VCaP (cell line): ENCODE results near the gene OBSL1.

ENCODE experiments used
- H3K27ac ChIP-seq: fragments of 450-650 bp; 2 replicates; pipeline ENCODE4 v1.5.1; 2017
- CTCF ChIP-seq: fragments of 450-650 bp; conservative IDR thresholded peaks from 2 replicates; pipeline ENCODE4 v1.5.1; 2017; ENCODE audit warnings: mild to moderate bottlenecking, moderate library complexity

Gene OBSL1

GRCh38 chr2:219575566-219576504 lies 4.5 kb upstream of the OBSL1 start:
- TF ChIP-seq CTCF: no peak
- no peak overlapping the region for H3K27ac ChIP-seq

GRCh38 chr2:219574484-219575311 lies 3.4 kb upstream of the OBSL1 start:
- no peak for TF ChIP-seq CTCF
- H3K27ac ChIP-seq: no peak overlapping the region

GRCh38 chr2:219573166-219573565 lies 1.8 kb upstream of the OBSL1 start:
- H3K27ac ChIP-seq: no peak overlapping the region
- TF ChIP-seq CTCF: no peak

- no peak for TF ChIP-seq CTCF
- H3K27ac ChIP-seq: peak within 1 kb of the TSS; percentile 89
Measured at GRCh38 chr2:219572237-219573001, 1.1 kb upstream of the OBSL1 start, which contains the start of gene INHA. TSS of gene INHA (plus strand) at chr2:219572310. CDS start at chr2:219572375, 65 bp downstream.

GRCh38 chr2:219570924-219571310 lies 422 bp downstream of the OBSL1 start:
- no peak for TF ChIP-seq CTCF
- H3K27ac ChIP-seq: peak overlapping the region; percentile 89

- H3K27ac ChIP-seq: peak overlapping the region; percentile 89
- TF ChIP-seq CTCF: no peak
Measured at GRCh38 chr2:219570194-219570923, 980 bp downstream of the OBSL1 start.
